Measurements from ENCODE around the gene BCAS1. TPM values are rescaled to one million over a fixed set of nuclear protein-coding genes. Genes with fewer than 3 reads are reported as not detected.

BCAS1 gene
- total RNA-seq, 1 donor from 2014 or later = under 0.01 TPM

GRCh38 chr20:53904261-53904660, 166.1 kb downstream of the BCAS1 start:
- DNase-seq (ENCODE audit: low read depth) = no peak
- H3K4me3 ChIP-seq (ENCODE audit: low read depth, low read length) = no peak overlapping the region
- TF ChIP-seq CTCF (conservative IDR thresholded peaks at IDR 0.05; ENCODE audit: low read depth, low read length) = no peak

DNA sequence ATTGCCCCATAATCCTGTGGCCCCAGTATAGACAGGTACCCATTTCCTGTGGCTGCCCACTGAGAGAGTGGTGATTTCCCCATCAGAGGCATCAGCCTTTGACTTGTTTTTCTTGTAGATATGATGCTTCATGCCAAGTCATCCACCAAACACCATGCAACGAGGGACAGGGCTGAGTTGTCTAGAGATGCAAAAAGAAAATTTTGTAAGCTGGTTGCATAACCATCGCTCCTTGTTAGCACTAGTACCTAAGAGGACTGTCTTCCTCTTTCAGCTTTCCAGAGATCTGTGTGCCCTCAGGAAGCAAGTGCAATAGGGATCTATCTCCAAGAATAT, 166.8 kb downstream of the BCAS1 start:
- TF ChIP-seq CTCF (conservative IDR thresholded peaks at IDR 0.05; ENCODE audit: low read depth, low read length) = no peak
- no peak overlapping the region for H3K4me3 ChIP-seq (ENCODE audit: low read depth, low read length)
- DNase-seq (ENCODE audit: low read depth) = no peak

GRCh38 chr20:53902968-53903651, 167.3 kb downstream of the BCAS1 start:
- no peak overlapping the region for H3K4me3 ChIP-seq (ENCODE audit: low read depth, low read length)
- no peak for TF ChIP-seq CTCF (conservative IDR thresholded peaks at IDR 0.05; ENCODE audit: low read depth, low read length)
- DNase-seq (ENCODE audit: low read depth) = no peak

GRCh38 chr20:53901497-53902096, 168.8 kb downstream of the BCAS1 start:
- no peak for DNase-seq (ENCODE audit: low read depth)
- no peak overlapping the region for H3K4me3 ChIP-seq (ENCODE audit: low read depth, low read length)
- TF ChIP-seq CTCF (conservative IDR thresholded peaks at IDR 0.05; ENCODE audit: low read depth, low read length) = no peak

GRCh38 chr20:53901064-53901463, 169.3 kb downstream of the BCAS1 start:
- no peak for TF ChIP-seq CTCF (conservative IDR thresholded peaks at IDR 0.05; ENCODE audit: low read depth, low read length)
- no peak overlapping the region for H3K4me3 ChIP-seq (ENCODE audit: low read depth, low read length)
- DNase-seq (ENCODE audit: low read depth) = peak; percentile 87

DNA sequence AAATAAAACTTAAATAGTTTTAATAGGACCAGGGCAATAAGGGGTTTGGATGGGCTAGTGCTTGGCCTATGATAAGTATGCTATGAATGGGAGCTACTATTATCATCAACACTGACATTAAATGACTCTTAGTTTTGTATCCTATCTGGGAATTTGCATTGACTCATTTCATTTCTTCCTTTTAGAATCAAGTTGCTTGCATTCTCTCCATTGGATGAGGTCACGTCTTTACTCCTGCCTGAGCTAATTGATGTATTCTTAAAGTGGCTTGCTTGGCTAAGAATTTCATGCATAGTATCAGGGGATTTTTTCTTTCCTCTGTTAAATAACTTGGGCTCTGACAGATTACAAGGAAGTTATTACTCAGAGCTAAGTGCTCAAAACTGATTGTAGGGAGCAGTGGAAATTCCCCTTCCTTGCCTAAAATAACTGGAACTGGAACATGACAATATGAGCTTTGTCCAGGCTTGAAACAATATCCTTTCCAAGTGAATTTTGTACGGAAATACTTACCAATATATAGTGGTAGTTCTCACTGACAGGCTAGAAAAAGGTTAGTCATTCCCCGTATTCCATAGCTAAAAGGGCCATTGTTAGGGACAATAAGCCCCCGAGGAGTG, 169.9 kb downstream of the BCAS1 start:
- no peak for TF ChIP-seq CTCF (conservative IDR thresholded peaks at IDR 0.05; ENCODE audit: low read depth, low read length)
- peak; percentile 79 for DNase-seq (ENCODE audit: low read depth)
- H3K4me3 ChIP-seq (ENCODE audit: low read depth, low read length) = no peak overlapping the region
